ENCODE measurements around the gene SH3BP4.

- TF ChIP-seq CTCF (IDR thresholded peaks at IDR 0.05) = no peak
- no peak for TF ChIP-seq POLR2A (IDR thresholded peaks at IDR 0.05)
Measured at GRCh38 chr2:235066490-235066889, 114.7 kb downstream of the SH3BP4 start.

All from gastroesophageal sphincter (tissue), 3 donors.